Stimulated activated CD4-positive, alpha-beta T cell treated with anti-CD3 and anti-CD28 coated beads, Interleukin-12 subunit alpha, Interleukin-12 subunit beta, amount 100 ng/mL, for 48 hours (primary cell): ENCODE results near the gene THRB.
"Not testable (repeated sequence)": the region's sequence is repeated elsewhere in the genome, so short reads cannot be mapped to it uniquely, and the experiment has no call there.

Experiments used
- DNase-seq, 3 donors: peaks; one replicate each; pipeline ENCODE4 v3.0.0-alpha.2; 2020; ENCODE audit warnings: low read depth in 2 of 3, low spot score in 1 of 3

THRB gene

DNA sequence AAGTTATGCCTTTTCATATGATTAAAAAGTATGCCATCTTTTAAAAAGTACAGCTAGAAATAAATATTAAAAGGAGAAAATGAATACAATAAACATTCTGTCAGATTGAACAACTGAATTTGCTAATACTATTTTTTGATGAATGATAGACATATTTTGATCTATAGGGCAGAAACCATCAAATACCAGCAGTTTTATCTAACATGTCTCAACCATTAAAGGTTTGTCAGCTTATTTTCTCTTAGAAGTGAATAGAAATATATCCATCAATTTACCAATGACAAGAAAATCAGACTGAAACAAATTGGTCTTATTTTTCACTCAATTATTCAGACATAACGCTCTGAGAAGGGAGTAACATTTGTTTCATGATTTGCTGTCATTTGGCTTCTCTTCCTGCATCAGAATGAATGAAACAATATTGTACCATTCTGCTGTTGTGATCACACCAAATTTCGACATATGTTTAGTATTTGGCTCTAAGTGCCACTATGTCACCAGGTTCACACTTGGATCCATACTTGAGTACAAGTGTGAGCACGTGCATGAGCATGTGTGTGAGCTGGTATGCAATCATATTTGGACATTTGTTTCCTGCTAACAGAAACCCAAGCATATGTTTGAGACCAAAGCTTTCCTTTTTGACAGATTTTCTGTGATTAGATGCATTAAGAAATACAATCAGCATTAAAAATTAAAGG lies 86.5 kb downstream of the THRB start:
- DNase-seq: no peak

DNA sequence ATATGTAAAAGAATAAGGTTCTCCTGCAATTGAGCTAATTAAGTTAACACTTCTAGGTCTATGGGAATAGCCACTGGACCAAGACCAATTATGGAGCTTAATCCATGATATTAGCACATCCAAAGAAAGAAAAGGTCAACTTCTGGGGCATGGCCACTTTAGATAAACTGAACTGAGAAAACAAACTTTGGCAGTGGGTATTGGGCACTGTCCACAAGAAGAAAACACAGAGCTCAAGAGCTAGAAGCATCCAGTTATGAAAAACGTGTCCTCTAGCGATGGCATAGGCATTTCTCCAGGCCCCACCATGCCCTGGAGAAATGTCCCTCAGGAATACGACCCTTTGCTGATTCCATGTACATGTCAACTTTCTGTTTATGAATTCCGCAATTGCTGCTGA lies 87.8 kb downstream of the THRB start:
- DNase-seq: no peak

DNA sequence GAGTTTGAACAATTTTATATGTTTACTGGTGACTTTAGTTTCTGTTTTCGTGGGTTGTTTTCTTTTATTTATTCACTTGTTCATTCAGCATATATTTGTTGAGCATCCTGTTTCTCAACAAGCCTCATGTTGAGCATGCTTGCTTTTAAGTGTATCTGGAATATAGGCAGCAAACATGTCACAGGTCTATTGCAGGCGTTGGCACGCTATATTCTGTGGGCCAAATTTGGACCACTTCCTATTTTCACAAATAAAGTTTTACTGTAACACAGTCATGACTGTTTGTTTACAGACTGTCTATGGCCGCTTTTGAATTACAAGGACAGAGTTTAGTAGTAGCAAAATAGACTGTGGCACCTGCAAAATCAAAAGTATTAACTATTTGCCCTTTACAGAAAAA lies 89.6 kb downstream of the THRB start:
- DNase-seq: no peak

- no peak for DNase-seq
Observed at GRCh38 chr3:24401811-24402185, 92.9 kb downstream of the THRB start.

DNA sequence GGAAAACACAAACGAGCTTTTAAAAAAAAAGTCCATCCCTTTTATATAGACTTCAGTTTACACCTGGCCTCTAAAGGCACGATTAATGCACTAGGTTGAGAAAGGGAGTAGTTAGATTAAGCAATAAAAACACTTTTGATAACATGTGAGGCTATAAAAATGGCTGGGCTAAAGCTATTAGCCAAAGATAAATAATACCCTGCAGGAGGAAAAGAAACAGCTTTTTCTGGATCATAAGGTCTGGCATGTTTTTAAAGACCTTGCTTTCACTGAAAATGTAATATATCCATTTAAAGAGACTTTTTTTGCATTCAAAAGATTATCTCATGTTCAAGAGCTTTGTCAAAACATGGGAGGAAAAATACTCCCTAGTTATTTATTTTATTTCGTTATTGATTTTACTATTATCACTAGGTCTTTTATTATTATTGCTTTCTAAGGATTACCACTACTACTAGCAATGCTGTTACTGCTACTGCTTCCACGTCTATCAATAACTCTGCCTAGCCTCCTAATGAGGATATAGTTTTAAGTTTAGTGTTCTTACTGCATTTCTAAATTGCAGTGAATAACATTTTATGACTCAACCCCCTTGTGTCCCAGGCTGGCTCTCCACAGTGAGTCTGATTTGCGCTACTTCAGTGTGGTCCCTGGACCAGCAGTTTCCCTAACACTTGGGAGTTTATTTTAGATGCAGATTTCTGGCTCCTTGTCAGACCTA lies 93.4 kb downstream of the THRB start:
- no peak for DNase-seq

GRCh38 chr3:24400450-24400849 lies 94.2 kb downstream of the THRB start:
- no peak for DNase-seq

DNA sequence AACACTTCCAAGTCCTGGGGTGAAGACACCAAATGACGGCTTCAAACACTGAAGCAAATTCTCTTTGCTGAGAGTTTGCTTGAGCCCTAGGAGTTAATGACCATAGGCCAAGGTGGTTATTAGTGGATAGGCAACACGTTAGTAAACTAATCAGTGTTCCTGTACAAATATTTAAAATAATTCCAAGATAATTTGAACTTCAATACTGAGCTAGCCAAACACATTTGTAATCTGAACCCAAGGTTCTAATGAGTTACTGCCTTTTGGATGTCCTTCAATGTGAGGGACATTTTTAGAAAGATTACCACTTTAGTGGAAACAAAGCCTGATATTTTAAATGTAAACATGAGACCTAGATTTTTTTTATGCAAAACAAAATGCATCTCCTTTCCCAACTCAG lies 94.6 kb downstream of the THRB start:
- no peak for DNase-seq

- no peak for DNase-seq
Observed at GRCh38 chr3:24399614-24400013, 95.0 kb downstream of the THRB start.

- not testable (repeated sequence) for DNase-seq
Observed at GRCh38 chr3:24398712-24399111, 95.9 kb downstream of the THRB start.

DNA sequence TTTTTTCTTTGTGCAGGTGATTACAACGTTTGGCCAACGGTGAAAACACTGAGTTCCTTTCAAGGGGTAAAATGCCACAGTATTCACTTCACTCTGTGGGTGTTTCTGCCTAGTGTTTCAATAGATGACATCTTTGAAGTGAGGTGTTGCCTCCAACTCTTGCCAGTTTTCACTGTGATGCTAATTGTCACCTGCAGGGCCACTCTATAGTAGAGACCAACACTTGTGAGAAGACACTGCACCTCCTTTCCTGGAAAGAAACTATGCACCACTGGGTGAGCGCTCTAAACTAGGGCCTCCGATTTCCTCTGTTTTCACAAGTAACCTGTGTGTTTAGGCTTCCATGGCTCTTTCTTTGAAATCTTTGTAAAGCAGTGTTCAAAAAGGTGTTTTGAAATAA lies 98.3 kb downstream of the THRB start:
- no peak for DNase-seq

- no peak for DNase-seq
Observed at GRCh38 chr3:24394754-24395153, 99.9 kb downstream of the THRB start.

DNA sequence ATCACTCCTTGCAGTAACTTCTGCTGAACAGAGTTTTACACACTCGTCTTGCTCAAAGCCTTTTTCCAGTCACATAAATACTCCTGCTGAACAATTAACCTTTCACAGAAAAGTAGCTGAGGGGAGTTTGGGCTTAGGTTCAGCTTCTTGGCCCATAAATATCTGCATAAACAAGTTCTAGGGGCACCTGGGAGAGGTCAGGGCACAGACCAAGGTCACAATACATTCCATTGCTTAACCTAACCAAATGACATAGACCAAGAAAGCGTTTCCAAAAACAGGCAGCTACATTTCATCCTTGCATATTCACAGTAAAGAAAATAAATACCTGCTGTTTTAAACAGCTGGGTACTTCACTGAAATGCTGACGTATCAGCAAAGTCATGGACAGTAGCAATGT lies 101.3 kb downstream of the THRB start:
- DNase-seq: no peak

GRCh38 chr3:24390169-24391130 lies 104.2 kb downstream of the THRB start:
- no peak for DNase-seq

- DNase-seq: no peak
Observed at GRCh38 chr3:24389108-24390090, 105.3 kb downstream of the THRB start.

DNA sequence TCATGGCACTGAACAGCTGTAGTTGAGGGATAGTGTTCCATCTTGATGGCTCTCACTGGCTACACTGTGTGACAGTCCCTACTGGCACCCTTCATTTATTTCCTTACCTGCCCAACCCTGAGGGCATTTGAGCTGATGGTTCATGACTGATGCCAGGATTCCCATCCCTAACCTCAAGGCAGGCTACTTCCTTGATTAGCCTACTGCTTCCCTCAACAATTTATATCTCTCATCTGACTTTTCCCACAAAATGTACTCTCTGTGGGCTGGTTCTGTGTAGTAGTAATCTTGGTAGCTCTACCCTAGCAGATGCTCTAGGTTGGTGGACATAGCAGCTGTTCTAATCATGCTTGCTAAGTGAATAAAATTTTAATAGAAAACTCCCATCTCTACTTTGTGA lies 106.0 kb downstream of the THRB start:
- no peak for DNase-seq

DNA sequence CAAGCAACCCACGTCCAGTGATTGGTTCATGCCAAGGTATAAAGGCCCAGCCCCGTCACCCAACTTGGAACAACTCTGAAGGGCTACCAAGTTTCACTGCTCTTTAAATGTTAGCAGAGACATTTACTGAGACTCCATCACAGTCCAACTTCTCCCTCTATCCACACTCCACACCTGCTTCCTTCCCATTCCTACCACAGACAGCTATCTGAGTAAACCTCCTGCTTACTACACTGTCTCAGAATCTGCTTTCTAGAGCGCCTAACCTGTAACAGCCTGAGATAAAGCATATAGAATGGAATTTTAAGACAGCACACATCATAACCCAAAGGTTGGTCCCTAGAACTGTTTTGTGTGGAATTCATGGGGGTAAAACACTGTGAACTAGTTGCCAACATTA lies 106.5 kb downstream of the THRB start:
- no peak for DNase-seq

DNA sequence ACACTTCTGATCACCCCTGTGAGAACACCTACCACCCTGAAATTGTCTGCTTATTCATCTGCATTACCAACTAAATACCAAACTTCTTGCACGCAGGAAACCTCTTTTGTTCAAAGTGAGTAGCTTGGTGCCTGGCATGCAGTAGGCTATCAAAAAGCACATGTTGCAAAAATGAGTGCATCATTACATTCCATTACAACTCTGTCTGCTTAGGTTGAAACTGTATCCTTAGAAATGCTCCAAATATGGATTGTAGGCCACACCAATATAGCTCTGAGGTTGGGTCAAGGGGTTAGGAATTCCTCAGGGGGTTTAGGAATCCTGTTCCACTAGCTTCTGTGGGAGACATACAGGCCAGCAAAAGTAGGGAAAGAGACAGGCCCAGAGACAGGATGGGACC lies 107.2 kb downstream of the THRB start:
- DNase-seq: no peak

DNA sequence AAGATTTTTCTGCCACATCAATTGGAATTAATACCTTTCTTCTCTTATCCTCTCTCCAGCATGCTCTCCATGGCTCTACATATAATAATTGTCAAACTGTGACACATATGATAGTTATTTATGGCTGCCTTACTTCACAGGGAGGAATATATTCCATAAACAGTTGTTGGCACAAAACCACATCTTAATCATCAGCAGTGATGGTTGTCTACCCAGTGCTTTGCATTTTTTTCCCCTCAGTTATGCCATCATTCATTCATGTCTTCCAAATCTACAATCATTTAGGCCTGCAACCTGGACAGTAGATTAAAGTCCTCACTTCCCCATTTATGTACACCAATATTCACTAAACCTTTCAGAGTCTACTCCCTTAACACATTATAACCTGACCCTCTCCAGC lies 107.7 kb downstream of the THRB start:
- no peak for DNase-seq

GRCh38 chr3:24386458-24386857 lies 108.2 kb downstream of the THRB start:
- DNase-seq: no peak

GRCh38 chr3:24385012-24385615 lies 109.5 kb downstream of the THRB start:
- DNase-seq: no peak
